Uterus (tissue), 4 donors: ENCODE results near the gene PAM16. TPM values are rescaled to one million over a fixed set of nuclear protein-coding genes. Genes with fewer than 3 reads are reported as not detected.
"Not testable (repeated sequence)": the region's sequence is repeated elsewhere in the genome, so short reads cannot be mapped to it uniquely, and the experiment has no call there.

Experiments
- DNase-seq, 2 donors: peaks; one replicate each; pipeline ENCODE4 v3.0.0-alpha.2; 2019 to 2020
- H3K27ac ChIP-seq, 2 donors: fragments of 200-600 bp; sonication (generic); 1 replicate in 1 of 2; 2 replicates in 1 of 2; pipeline ENCODE4 v1.5.1; 2016 to 2018
- H3K27me3 ChIP-seq, 2 donors: fragments of 200-600 bp; sonication (generic); one replicate each; pipeline ENCODE4 v1.5.1; 2018 to 2019; ENCODE audit warnings: control low read depth in 1 of 2
- H3K36me3 ChIP-seq, 2 donors: fragments of 200-600 bp; sonication (generic); one replicate each; pipeline ENCODE4 v1.5.1; 2019; ENCODE audit warnings: control low read depth in 1 of 2
- H3K4me1 ChIP-seq, 2 donors: fragments of 200-600 bp; sonication (generic); one replicate each; pipeline ENCODE4 v1.5.1; 2018 to 2019; ENCODE audit warnings: control low read depth in 1 of 2
- H3K4me3 ChIP-seq, 2 donors: fragments of 200-600 bp; sonication (generic); 1 replicate in 1 of 2; 2 replicates in 1 of 2; pipeline ENCODE4 v1.5.1; 2018 to 2019; ENCODE audit warnings: mild to moderate bottlenecking in 1 of 2
- H3K9me3 ChIP-seq, 2 donors: fragments of 200-600 bp; sonication (generic); one replicate each; pipeline ENCODE4 v1.5.1; 2019; ENCODE audit warnings: control low read depth in 1 of 2
- CTCF ChIP-seq, 4 experiments: fragments of 200-600 bp in 2 of 4; fragments of 450-650 bp in 2 of 4; sonication (generic) in 2 of 4; IDR thresholded peaks; one replicate each; pipeline ENCODE4 v1.5.1; 2016 to 2019; ENCODE audit warnings: antibody characterized with exemption in 4 of 4, mild to moderate bottlenecking in 2 of 4, moderate library complexity in 1 of 4
- POLR2A ChIP-seq, 2 donors: fragments of 450-650 bp; IDR thresholded peaks; one replicate each; pipeline ENCODE4 v1.6.1; 2016; ENCODE audit warnings: antibody characterized with exemption in 2 of 2, mild to moderate bottlenecking in 1 of 2, moderate library complexity in 1 of 2
- intact Hi-C: fragments of 100-400 bp; cut with DNase I; formaldehyde crosslinking; loops from one replicate; pipeline ENCODE4 v1.15.1; 2023; ENCODE audit warnings: low total_unique reads
- total RNA-seq, 4 donors: library from RNA; depleted of rRNA in 3 of 4; stranded (reverse); fragments of >200 nt in 3 of 4; gene quantifications; one replicate each; pipeline versions ENCODE4 v1.1.0 to v1.2.4, GENCODE V29; 2014 to 2023
- donor health status: DM: yes; HTN: yes; CAD: no.

Gene PAM16
- total RNA-seq, 4 donors from 2014 or later, result 8.9 to 438 (median 35.3) TPM

DNA sequence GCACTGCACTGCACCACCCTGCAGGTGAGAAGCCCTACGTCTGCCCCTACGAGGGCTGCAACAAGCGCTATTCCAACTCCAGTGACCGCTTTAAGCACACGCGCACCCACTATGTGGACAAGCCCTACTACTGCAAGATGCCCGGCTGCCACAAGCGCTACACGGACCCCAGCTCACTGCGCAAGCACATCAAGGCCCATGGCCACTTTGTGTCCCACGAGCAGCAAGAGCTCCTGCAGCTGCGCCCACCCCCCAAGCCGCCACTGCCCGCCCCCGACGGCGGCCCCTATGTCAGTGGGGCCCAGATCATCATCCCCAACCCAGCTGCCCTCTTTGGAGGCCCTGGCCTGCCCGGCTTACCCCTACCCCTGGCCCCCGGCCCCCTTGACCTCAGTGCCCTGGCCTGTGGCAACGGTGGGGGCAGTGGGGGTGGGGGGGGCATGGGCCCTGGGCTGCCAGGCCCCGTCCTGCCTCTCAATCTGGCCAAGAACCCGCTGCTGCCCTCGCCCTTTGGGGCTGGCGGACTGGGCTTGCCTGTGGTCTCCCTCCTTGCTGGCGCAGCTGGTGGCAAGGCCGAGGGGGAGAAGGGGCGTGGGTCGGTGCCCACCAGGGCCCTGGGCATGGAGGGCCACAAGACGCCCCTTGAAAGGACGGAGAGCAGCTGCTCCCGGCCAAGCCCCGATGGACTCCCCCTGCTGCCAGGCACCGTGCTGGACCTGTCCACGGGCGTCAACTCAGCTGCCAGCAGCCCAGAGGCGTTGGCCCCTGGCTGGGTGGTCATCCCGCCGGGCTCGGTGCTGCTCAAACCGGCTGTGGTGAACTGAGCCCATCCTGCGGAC, 14.2 kb downstream of the PAM16 start:
- intact Hi-C loops, result no loop called here
- no peak overlapping the region for H3K27ac ChIP-seq

DNA sequence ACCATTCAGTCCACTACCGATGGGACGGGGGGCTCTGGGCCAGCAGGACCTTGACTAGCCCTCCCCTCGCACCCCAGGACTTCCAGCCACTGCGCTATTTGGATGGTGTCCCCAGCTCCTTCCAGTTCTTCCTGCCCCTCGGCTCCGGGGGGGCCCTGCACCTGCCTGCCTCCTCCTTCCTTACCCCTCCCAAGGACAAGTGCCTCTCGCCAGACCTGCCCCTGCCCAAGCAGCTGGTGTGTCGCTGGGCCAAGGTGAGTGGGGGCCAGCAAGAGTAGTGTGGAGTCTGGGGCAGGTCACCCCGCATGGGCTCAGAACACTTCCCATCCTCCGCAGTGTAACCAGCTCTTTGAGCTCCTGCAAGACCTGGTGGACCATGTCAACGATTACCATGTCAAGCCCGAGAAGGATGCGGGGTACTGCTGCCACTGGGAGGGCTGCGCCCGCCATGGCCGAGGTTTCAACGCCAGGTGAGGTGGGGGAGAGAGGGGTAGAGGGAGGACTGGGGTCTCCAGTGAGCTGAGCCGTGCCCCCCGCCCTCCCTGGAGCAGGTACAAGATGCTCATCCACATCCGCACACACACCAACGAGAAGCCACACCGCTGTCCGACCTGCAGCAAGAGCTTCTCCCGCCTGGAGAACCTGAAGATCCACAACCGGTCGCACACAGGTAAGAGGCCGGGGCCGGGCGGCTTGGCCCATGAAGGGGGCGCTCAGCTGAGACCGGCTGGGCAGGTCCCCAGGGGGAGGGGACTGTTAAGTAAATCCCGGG, 16.2 kb downstream of the PAM16 start:
- H3K27ac ChIP-seq, result no peak overlapping the region
- H3K9me3 ChIP-seq, result no peaks in the 10 kb centered on the region
- H3K4me3 ChIP-seq, result no peak overlapping the region
- no peak for DNase-seq
- intact Hi-C loops, result no loop called here
- TF ChIP-seq CTCF (IDR thresholded peaks at IDR 0.05) (no peak), POLR2A (IDR thresholded peaks at IDR 0.05) (no peak)
- peaks cover 0 to 10% of the 10 kb centered on the region in 2 donors for H3K4me1 ChIP-seq
- no peaks in the 10 kb centered on the region for H3K27me3 ChIP-seq
- H3K36me3 ChIP-seq, result no peaks in the 10 kb centered on the region

More for the DNA sequence above, 14.2 kb downstream of the PAM16 start:
- Histone ChIP-seq H3K4me3 (no peak overlapping the region), H3K4me1 (peaks cover 0 to 13% of the 10 kb centered on the region in 2 donors), H3K36me3 (no peaks in the 10 kb centered on the region), H3K9me3 (no peaks in the 10 kb centered on the region), H3K27me3 (no peaks in the 10 kb centered on the region)
- no peak for TF ChIP-seq POLR2A (IDR thresholded peaks at IDR 0.05)
- no peak for TF ChIP-seq CTCF (IDR thresholded peaks at IDR 0.05)
- DNase-seq, result no peak

DNA sequence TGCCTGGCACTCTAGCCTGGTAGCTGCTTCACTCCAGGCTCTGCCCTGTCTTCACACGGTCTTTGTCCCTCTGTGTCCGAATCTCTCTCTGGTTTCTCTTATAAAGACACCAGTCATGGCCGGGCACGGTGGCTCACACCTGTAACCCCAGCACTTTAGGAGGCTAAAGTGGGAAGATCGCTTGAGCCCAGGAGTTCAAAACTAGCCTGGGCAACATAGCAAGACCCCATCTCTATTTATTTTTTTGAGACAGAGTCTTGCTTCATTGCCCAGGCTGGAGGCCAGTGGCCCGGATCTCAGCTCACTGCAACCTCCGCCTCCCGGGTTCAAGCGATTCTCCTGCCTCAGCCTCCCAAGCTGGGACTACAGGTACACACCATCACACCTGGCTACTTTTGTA, 17.4 kb downstream of the PAM16 start:
- intact Hi-C loops, H3K27me3 ChIP-seq, DNase-seq, H3K27ac ChIP-seq, H3K4me3 ChIP-seq, H3K36me3 ChIP-seq, H3K9me3 ChIP-seq: not testable (repeated sequence)
- H3K4me1 ChIP-seq, result peaks cover 0 to 13% of the 10 kb centered on the region in 2 donors

DNA sequence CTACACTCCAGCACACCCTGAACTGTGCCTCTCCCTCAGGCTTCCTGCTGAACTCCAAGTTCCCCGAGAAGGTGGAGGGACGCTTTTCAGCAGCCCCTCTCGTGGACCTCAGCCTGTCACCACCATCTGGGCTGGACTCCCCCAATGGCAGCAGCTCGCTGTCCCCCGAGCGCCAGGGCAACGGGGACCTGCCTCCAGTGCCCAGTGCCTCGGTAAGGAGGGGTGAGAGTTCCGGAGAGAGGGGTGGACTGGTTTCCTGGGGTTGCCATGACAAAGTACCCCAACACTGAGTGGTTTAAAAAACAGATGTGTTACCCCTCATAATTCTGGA, 17.8 kb downstream of the PAM16 start:
- intact Hi-C loops, result no loop called here
- Histone ChIP-seq H3K4me3 (no peak overlapping the region), H3K36me3 (no peaks in the 10 kb centered on the region), H3K27me3 (no peaks in the 10 kb centered on the region), H3K27ac (no peak overlapping the region), H3K4me1 (peaks cover 0 to 17% of the 10 kb centered on the region in 2 donors), H3K9me3 (no peaks in the 10 kb centered on the region)
- TF ChIP-seq POLR2A (IDR thresholded peaks at IDR 0.05), result no peak
- no peak for TF ChIP-seq CTCF (IDR thresholded peaks at IDR 0.05)
- DNase-seq, result no peak

DNA sequence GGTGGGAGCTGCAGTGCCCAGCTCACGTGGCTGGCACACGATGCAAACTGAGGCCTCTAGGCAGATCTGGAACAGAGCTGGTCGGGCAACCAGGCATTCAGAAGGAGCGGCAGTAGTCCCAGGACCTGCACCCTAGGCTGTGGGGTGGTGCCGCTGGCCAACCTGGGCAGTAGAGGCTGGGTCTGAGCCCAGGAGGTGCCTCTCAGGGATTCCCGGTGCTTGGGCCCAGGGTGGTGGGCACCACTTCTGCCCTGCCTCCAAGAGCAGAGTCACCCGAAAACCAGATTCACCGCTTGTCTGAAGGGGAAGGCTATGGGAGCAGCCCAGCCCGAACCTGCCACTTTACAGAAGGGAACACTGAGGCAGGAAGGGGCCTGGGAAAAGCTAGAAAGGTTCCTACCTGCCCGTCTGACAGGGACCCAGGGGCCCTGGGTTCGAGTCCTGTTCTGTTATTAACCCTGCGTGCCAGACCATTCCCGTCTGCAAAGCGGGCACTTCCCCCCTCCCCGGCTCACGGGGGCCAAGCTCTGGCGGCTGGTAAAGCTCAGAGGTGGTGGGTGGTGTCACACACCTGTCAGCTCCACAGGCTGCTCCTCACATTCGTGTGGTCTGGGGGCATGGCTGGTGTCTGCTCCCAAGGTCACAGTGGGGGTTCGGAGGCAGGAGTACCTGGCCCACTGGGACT, 18.4 kb downstream of the PAM16 start:
- intact Hi-C loops, result no loop called here
- TF ChIP-seq CTCF (IDR thresholded peaks at IDR 0.05) (no peak), POLR2A (IDR thresholded peaks at IDR 0.05) (no peak)
- H3K27me3 ChIP-seq, result no peaks in the 10 kb centered on the region
- no peaks in the 10 kb centered on the region for H3K9me3 ChIP-seq
- H3K4me3 ChIP-seq, result no peak overlapping the region
- H3K36me3 ChIP-seq, result no peaks in the 10 kb centered on the region
- H3K27ac ChIP-seq, result no peak overlapping the region
- DNase-seq, result no peak
- H3K4me1 ChIP-seq, result peaks cover 0 to 20% of the 10 kb centered on the region in 2 donors
